Measurements from ENCODE around the gene TBCD.

TBCD gene

DNA sequence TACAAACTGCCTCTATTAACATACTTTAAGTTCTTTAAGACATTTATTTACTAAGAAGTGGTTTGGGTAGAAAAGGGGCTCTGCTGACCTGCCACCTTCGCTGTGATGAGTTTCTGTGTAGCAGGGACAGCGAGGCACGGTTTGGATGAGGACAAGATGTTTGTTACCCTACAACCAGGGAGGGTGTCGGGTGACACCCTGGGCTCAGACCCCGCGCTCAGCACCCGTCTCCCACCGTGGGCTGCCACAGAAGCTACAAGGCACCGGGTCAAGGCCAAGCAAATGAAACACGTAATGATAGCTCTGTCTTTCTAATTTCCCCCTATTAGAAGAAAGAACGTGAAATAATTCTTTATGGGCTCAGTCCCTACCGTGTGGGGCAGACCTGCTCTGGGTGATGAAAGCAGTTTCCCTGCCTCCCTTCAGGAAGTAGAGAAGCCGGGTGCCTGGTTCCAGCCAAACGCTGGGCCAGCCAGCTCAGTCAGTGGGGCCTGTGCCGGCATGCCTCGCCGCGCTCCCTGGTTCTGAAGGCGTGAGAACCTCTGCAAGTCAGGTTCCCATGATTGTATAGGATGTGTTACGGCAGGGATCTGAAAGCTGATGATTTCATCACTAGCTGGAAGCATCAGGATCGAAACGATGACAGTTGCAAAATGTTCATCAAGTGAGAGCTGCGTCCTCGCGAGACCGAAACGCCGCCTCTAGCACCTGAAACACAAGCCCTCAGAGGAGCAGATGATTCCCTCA is 84.1 kb downstream of the TBCD start:
- no peak for DNase-seq

DNA sequence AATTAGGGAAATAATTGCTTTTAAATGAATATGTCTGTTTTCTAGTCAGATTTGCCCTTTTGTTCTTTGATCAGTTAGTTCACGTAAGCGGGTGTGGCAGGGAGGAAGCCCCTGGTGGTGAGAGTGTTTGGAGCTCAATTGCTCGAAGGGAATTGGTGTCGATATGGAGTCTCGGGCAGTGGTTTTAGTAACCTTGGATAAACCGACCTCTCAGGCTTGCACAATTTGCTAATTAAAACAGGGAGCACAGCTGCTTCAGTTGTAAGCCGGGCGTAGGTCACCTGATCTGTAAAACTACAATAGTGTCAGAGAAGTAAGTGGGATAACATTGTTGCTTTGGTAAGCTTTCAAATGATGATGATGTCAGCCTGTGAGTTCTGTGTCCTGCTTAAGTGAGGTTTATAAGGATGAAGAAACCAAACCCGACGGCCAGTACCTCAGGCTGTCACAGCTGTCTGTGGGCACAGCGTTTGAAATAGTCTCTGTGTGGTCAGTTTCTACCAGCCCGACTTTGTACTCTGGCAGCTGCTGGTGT is 85.0 kb downstream of the TBCD start:
- no peak for DNase-seq

- no peak for DNase-seq
Measured at GRCh38 chr17:82837586-82838320, 85.9 kb downstream of the TBCD start.

- DNase-seq, result no peak
Measured at GRCh38 chr17:82838386-82839063, 86.7 kb downstream of the TBCD start.

DNA sequence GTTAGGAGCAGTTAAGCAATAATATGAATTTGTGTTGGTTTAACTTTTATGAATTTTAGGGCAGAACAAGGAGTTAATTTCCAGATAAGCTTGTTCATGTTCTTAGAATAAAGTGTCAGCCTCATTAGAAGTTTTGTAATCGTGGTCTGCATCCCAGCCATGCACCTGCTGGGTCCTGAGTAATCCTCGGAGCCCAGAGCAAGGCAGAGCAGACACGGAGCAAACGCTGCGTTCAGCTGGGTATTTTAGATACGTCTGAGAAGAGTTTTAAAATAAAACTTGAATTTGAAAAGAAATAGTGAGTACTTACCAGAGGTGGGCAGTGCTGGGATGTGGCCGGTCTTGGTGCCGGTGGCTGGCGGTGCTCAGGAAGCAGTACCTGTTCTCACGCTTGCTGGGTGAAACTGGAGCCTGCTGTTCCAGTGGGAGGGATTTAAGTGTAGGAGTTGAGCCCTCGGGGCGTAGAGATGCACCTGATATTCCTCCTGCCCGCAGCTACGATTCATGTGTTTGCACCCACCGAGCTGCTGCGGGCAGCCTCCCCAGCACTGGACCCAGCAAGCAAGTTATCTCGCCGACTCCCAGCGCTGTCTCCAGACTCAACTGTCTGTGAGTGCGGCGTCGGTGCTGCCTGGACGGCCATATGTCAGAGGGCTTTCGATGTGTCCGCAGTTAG is 87.9 kb downstream of the TBCD start, which contains the start of gene ZNF750:
Gene ZNF750, minus strand, starts transcription at position 406 of the 676 bp plus-strand sequence. CDS start 7,568 bp downstream, outside the sequence.
- DNase-seq, result no peak

DNA sequence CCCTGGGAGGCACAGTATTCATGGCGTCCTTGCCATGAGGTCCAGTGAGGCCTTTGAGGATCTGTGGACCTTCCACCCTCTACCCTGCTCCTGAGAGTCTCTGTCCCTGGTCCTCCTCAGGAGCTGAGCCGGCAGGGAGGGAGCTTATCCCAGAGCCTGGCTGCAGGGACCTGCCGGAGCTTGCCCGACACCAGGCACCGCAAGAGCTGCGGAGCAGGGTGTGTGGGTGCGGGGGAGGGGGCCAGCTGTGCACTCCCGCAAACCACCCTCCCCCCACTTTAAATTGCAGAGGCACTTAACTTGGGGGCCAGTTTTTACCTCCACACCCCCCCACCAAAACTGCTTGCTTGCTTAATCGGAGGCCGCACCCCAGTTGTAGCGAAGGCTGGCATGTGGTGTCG is 88.6 kb downstream of the TBCD start:
- no peak for DNase-seq

GRCh38 chr17:82841921-82842596 is 90.2 kb downstream of the TBCD start:
- DNase-seq, result no peak

- DNase-seq, result no peak
Measured at GRCh38 chr17:82843904-82844680, 92.2 kb downstream of the TBCD start.

GRCh38 chr17:82844796-82845162 is 92.9 kb downstream of the TBCD start:
- DNase-seq, result no peak

DNA sequence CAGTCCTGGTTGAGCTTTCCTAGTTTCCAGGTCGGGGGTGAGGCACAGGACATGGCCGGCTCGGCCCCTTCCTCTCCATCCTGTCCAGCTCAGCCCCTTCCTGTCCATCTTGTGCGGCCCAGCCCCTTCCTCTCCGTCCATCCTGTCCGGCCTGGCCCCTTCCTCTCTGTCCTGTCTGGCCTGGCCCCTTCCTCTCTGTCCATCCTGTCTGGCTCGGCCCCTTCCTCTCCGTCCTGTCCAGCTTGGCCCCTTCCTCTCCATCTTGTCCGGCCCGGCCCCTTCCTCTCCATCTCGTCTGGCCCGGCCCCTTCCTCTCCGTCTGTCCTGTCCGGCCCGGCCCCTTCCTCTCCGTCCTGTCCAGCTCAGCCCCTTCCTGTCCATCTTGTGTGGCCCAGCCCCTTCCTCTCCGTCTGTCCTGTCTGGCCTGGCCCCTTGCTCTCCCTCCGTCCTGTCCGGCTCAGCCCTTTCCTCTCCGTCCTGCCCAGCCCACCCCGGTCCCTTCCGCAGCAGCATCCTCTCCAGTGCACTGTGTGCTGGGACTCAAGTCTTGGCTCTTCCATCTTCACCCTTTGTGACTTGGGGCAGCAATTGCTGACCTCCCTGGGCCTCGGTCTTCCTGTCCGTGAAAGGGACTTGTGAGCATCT is 93.4 kb downstream of the TBCD start:
- no peak for DNase-seq

DNA sequence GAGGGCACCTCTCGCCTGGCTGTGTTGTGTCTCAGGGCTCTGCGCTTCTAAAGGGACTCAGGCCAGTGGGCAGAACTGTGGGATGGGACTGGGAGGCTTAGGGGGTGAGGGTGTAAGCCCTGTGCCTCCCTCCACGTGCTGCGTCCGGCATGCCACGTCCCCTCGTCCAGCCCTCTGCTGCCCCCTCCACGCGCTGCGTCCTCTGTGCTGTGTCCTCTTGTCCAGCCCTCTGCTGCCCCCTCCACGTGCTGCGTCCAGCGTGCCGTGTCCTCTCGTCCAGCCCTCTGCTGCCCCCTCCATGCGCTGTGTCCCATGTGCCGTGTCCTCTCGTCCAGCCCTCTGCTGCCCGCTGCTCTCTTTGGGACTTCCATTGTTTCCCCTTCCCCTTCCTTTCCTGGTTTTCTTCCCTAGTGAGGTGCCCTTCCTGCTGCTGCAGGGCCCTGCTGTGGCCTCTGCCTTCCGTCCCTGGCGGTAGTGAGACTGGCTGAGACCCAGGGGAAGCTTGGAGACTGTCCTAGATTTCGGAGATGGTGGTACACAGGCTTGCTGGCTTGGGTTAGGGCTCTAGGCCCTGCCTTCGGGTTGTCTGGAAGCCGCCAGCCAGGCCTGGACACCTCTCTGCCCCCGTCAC is 94.3 kb downstream of the TBCD start:
- DNase-seq, result no peak

DNA sequence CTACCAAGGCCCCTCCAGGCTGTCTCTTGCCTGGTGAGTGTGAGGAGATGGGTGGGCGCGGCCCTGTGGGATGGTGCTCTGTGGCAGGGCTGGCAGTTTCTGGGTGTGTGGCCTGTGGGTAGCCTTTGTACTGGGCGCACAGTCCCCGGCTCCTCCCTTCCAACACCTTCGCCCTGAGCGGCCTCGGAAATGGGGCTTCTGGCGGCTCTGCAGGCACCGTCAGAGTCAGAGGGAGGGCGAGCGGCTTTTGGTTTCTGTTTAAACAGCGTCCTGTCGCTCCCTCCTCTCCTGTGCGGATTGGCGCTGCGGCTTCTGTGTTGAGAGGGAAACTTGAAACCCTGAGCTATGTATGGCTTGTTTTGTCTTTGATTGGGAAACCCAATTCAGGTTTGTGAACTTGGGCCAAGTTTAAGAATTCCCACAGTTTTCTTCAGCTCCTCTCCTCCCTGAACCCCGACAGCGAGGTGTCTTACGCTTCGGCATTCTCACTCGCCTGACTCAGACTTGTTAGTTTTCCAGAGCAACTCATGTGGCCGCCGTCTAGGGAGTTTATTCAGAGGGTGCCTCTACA is 96.2 kb downstream of the TBCD start:
- DNase-seq, result no peak

DNA sequence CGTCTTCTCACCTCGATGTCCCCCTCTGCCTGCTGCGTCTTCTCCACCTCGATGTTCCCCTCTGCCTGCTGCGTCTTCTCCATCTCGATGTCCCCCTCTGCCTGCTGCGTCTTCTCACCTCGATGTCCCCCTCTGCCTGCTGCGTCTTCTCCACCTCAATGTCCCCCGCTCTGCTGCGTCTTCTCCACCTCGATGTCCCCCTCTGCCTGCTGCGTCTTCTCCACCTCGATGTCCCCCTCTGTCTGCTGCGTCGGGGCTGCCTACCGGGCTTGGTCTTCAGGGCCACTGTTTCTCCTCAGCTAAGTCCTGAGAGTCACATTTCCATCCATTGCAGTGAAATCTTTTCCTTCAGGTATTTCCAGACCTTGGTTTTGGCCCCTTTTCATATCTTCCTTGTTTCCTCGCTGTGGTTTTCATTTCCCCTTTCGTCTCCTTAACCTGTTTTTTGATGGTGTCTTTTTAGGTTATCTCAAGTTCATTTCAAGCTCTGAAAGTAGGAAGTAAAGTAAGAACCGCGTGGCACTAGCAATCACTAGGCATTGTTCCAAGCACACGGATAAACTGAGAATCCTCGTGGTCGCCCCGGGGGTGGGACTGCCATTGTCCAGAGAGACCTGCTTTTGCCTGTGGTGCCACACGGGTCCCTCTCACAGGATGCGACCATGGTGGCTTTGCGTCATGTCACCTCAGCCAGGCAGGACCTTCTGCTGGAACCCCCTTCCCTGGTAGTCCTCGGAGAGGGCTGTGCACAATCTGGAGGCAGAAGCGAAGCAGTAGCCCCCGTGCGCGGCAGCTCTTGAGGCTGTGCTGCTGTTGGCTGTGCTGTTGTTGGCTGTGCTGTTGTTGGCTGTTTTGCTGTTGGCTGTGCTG is 97.4 kb downstream of the TBCD start:
- no peak for DNase-seq

- DNase-seq, result no peak
Measured at GRCh38 chr17:82851381-82851780, 99.5 kb downstream of the TBCD start.

DNA sequence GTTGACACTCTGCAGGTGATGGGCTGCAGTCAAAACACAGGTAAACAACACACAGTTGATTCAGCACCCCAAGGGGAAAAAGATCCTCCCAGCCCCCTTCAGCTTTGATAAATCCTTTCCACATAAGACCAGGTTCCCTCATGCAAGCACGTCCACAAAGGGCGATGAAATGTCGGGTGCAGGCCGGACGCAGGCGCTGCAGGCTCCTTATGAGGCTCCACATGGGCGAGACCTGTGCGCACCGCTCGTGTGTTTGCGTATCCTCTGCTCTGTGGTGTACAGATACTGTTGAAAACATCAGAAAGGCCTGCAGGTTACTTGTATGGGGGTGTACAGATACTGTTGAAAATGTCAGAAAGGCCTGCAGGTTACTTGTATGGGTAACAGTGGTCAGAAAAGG is 102.4 kb downstream of the TBCD start:
- DNase-seq, result no peak

- DNase-seq, result no peak
Measured at GRCh38 chr17:82856361-82856760, 104.5 kb downstream of the TBCD start.

DNA sequence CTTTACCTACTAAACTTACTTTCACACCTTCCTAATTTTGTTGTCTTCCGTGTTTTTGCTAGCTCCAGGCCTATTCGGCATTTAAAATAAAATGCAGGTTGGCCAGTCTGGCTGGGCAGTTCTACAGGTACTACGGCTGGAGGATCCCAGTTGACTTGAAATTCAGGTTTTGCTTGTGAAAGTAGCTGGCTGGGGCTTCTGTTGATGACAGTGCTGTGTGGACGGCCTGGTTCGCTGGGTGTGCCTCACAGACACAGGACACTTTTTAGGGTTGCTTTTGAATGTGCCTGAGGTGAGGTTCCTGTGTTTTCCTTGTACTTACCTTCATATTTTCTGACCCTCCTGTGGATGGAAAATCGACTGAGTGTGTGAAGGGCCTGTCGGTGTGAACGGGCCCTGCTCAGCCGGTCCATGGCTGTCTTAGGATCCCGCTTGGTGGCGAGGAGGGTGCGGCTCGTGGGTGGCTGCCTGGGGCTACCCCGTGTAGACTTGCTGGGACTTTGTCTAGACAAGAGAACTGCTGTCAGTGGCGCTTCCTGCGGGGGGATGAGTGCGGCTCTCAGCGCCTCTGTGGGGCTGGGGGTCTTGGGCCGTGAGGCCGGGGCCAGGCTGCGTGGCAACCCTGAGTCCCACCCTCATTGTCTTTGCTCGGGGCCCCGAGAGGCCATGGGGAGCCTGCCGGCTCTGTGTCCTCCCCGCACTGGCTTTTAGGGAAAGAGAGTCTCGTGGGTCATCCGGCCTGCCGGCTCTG is 106.7 kb downstream of the TBCD start:
- no peak for DNase-seq
